HG03064 (cell line): ENCODE measurements around the gene MLXIP.

ENCODE experiments used
- ATAC-seq: cut with Tn5 transposase; IDR thresholded peaks from one replicate; pipeline ENCODE4 v1.9.1; 2021; ENCODE audit warnings: low read depth; ENCODE audit not compliant: unreplicated experiment

MLXIP gene

DNA sequence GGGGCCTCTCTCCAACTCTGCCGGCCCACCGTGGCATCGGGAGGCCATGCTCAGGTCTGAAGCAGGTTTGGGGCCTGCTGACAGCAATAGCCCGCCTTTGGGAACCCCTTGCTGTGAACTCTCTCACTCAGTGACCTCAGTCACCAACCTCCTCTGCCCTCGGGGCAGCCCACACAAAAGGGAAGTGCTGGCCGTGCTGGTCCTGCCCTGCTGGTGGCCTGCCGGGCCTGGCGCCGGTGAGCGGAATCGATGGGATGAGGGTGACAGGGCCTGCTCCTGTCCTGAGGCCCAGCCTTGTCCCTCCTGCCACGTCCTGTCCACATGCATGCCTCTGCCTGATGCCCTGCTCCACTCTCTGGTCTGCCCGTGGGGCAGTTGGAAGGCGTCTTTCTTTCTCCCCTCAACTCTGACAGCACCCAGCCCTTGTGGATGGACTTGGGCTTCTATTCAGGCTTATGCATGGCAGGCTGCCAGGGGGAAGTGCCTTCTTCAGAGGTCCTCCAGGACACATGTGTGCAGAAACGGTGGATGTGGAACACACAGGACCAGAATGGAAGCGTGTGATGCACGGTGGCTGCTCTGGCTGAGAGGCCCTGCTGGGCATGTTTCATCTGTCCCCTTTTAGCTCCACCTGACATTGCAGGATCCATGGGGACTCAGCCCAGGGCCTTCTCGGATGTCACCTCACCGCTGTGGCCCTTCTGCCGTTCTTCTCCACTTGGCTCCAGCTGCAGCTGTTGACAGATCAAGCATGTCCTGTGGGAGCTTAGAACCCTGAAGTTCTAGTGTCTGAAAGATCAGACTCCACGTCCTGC, 63.6 kb downstream of the MLXIP start:
- no peak for ATAC-seq

DNA sequence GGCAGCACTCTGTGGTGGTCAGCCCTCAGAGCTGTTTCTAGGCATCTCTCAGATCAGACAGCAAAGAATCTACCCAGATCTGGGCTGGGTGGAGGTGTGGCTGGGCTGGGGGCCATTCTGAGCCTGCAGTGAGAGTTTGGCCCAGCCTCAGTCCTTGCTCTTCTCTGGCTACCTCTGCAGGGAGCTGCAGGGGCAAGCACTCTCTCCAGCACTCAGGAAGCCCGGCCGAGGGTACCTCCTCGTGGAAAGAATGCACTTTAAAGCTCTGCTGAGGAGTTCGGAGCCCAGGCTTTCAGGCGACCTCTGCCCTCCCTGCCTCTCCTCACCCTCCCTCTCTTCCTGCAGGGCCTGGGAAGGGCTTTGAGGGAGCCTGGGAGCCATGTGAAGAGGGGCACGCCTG, 64.3 kb downstream of the MLXIP start:
- no peak for ATAC-seq

- ATAC-seq = no peak
Observed at GRCh38 chr12:122144885-122145284, 66.3 kb downstream of the MLXIP start.

GRCh38 chr12:122145505-122146330, 67.2 kb downstream of the MLXIP start:
- no peak for ATAC-seq

- ATAC-seq = no peak
Observed at GRCh38 chr12:122147514-122148290, 69.1 kb downstream of the MLXIP start.

DNA sequence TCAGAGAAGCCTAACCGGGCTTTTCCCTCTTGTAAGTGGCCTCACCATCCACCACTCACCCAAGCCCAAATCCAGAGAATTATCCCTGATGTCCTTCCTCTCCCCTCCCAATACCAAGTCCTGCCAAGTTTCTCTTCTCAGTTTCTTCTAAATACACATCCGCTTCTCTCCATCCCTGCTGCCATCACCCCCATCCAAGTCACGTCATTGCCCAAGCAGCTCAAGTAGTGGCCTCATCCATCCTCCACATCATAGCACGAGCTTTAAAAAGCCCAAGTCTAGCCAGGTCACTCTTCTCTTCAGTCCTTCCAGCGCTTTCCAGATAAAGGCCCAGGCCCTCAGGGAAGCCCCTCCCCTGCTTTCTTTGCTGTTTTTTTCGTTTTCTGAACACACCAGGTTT, 70.1 kb downstream of the MLXIP start:
- ATAC-seq = no peak

DNA sequence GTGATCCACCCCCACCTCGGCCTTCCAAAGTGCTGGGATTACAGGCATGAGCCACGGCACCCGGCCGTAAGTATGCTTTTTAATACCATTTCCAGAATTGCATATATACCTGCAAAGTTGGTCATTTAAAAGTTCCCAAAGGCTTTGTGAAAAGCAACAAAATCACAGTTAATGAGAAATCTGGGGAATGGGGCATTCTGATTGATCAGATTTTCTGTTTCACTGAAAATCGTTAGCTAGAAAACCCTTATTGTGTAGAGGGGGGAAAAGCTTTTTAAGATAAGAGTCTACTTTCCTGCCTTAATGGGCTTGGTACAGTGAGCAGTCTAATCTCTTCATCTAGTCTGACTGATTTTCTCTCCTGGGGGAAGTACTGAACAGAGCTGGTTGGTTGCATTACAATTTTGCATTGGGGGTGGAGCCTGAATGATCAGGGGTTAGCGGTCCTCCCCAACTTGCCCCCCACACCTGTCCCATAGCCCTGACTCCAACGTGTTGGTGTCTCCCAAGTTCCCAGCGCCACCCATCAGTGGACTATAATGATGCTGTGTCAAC, 71.6 kb downstream of the MLXIP start:
- no peak for ATAC-seq

GRCh38 chr12:122152754-122153153, 74.2 kb downstream of the MLXIP start:
- no peak for ATAC-seq

DNA sequence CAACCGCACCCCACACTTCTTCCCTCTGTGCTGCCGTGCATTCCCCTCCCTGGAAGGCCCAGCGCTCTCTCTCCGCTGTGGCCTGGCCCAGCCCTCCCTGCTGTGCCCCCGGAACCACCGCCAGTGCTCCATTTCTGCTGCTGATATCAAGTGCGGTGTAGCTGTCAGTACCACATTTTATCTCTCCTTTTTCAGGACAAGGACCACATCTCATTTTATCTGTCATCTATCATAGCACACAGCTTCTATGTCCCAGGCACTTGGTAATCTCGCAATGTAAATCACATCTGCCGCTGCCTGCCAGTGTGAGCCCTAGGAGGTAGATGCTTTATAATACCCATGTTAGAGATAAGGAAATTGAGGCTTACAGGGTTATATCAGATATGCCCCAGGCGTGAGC, 77.1 kb downstream of the MLXIP start:
- no peak for ATAC-seq

GRCh38 chr12:122158700-122159285, 80.2 kb downstream of the MLXIP start:
- no peak for ATAC-seq

DNA sequence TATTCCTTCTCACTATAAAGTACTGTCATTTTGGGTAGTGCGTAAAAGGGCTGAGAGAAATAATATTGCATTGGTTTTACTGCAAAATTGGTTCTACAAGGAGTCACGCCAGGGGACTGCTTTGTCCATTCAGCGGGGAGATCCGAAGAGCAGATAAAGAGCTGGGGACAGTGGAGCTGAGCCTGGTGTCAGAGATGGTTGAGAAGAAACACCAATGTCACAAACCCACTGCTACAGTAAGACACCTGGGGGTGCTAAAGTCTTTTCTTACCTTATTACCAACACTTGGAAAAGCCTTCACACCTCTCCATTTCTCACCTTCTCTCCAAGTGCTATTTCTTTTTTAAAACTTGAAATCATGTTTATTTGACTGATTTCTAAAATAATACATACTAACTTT, 81.3 kb downstream of the MLXIP start:
- no peak for ATAC-seq

DNA sequence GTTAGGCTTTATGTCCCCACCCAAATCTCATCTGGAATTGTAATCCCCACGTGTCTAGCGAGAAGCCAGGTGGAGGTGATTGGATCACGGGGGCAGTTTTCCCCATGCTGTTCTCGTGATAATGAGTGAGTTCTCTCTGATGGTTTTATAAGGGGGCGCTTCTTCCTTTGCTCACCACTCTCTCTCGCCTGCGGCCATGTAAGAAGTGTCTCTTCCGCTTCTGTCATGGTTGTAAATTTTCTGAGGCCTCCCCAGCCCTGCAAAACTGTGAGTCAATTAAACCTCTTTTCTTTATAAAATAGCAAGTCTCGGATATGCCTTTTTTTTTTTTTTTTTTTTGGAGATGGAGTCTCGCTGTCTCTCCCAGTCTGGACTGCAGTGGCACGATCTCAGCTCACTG, 82.2 kb downstream of the MLXIP start:
- no peak for ATAC-seq

- ATAC-seq = no peak
Observed at GRCh38 chr12:122161682-122162081, 83.1 kb downstream of the MLXIP start.

- no peak for ATAC-seq
Observed at GRCh38 chr12:122162976-122163375, 84.4 kb downstream of the MLXIP start.

- ATAC-seq = no peak
Observed at GRCh38 chr12:122166422-122167349, 88.1 kb downstream of the MLXIP start.

DNA sequence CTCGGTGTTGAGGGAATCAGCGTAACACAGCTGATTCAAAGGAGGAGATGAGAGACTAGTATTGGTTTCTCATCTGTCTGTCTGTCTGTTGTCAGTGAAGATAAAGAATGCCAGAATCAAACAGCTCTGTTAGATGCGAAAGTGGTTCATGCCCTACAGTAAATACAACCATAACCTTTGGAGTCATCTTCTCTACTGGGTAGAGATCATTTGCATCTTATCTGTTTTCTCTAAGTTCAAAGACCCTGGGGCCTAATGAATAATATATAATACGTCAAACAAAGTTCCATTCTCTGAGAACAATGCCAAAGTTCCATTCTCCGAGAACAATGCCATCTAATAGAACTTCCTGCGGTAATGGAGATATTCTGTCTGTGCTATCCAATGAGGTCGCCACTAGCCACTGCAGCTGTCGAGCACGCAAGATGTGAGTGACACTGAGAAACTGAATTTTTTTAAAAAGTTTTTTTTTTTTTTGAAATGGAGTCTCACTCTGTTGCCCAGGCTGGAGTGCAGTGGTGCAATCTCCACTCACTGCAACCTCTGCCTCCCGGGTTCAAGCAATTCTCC, 88.9 kb downstream of the MLXIP start:
- ATAC-seq = no peak

GRCh38 chr12:122168492-122168891, 89.9 kb downstream of the MLXIP start:
- no peak for ATAC-seq

GRCh38 chr12:122171399-122171798, 92.8 kb downstream of the MLXIP start:
- ATAC-seq = no peak
